Small intestine (tissue), 7 donors: Measurements from ENCODE around the gene MSRB3. TPM values are rescaled to one million over a fixed set of nuclear protein-coding genes. Genes with fewer than 3 reads are reported as not detected.
A peak's percentile ranks its signal among the peaks of the same experiment; 100 is the strongest.

Source experiments
- DNase-seq, 2 donors: peaks; one replicate each; pipeline versions ENCODE4 v3.0.0 to v3.0.0-alpha.2; 2013
- FAIRE-seq: peaks from 2 replicates; lab custom pipeline; 2012; peaks lifted over from hg19 to GRCh38; lab: Jason Lieb, UNC
- H3K27ac ChIP-seq, 3 donors: one replicate each; pipeline ENCODE4 v1.5.1; 2013; ENCODE audit warnings: low read length in 2 of 3, mild to moderate bottlenecking in 2 of 3, control low read depth in 1 of 3, inconsistent platforms in 1 of 3, low read depth in 1 of 3, moderate library complexity in 1 of 3
- H3K27me3 ChIP-seq, 3 donors: one replicate each; pipeline ENCODE4 v1.6.1; 2013; ENCODE audit warnings: low read length in 3 of 3, inconsistent platforms in 1 of 3; ENCODE audit not compliant: control insufficient read depth in 3 of 3, insufficient read depth in 3 of 3
- H3K36me3 ChIP-seq, 3 donors: one replicate each; pipeline ENCODE4 v1.6.1; 2013; ENCODE audit warnings: low read length in 3 of 3, inconsistent platforms in 1 of 3, low read depth in 1 of 3, mild to moderate bottlenecking in 1 of 3, moderate library complexity in 1 of 3; ENCODE audit not compliant: control insufficient read depth in 3 of 3, insufficient read depth in 2 of 3
- H3K4me1 ChIP-seq, 3 donors: one replicate each; pipeline ENCODE4 v1.6.1; 2013; ENCODE audit warnings: low read length in 2 of 3, inconsistent platforms in 1 of 3, low read depth in 1 of 3, mild to moderate bottlenecking in 1 of 3, moderate library complexity in 1 of 3; ENCODE audit not compliant: control insufficient read depth in 3 of 3, insufficient read depth in 2 of 3
- H3K4me3 ChIP-seq, 3 donors: one replicate each; pipeline ENCODE4 v1.5.1; 2013; ENCODE audit warnings: low read length in 3 of 3, control low read depth in 1 of 3, inconsistent platforms in 1 of 3, low read depth in 1 of 3, mild to moderate bottlenecking in 1 of 3, moderate library complexity in 1 of 3
- H3K9me3 ChIP-seq, 2 donors: one replicate each; pipeline ENCODE4 v1.6.1; 2013; ENCODE audit warnings: low read depth in 1 of 2, low read length in 1 of 2; ENCODE audit not compliant: control insufficient read depth in 2 of 2, insufficient read depth in 1 of 2
- WGBS, 3 donors: extraction: QIAGEN DNeasy Blood & Tissue Kit; methylation state at CpG; one replicate each; pipeline ENCODE4 v1.1.7; 2013; 5-methylcytosine and 5-hydroxymethylcytosine counted together
- polyA plus RNA-seq, 4 donors: library from polyadenylated mRNA; stranded (reverse) in 3 of 4; unstranded in 1 of 4; fragments of 200-250 nt in 3 of 4; fragments of 120-200 nt in 1 of 4; gene quantifications; one replicate each; pipeline versions ENCODE4 v1.2.1 to v1.2.3, GENCODE V29; 2013
- donor health status: healthy with polysubstance abuse.
- donor health status: control.
- donor health status: control.
- donor health status: Bipolar disorder and iron deficiency.
- donor health status: healthy.

The MSRB3 gene
- polyA plus RNA-seq, 4 donors: 0.89 to 12.7 (median 4.3) TPM

DNA sequence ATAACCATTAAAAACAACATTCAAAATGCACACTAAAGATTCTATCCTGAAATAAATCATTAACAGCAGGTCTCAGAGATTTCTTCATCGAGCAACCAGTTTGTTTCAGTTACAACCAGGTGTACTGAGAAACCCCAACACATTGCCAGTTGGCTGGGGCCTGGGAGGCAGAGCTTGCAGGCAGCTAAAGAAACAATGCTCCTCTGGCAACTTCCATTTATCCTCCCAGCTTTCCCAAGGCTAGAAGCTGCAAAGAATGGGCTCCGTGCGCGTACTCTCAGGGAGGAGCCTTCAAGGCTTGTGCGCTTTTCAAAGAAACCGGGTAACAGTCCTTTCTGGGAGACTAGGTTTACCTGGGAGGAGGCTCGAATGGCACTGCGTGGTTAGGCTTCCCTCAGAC, 181.6 kb downstream of the MSRB3 start:
- H3K27me3 ChIP-seq: no peaks in the 10 kb centered on the region
- H3K36me3 ChIP-seq: no peaks in the 10 kb centered on the region
- no peak overlapping the region for H3K4me3 ChIP-seq
- peaks cover 0 to 37% (median 4%) of the 10 kb centered on the region in 3 donors for H3K4me1 ChIP-seq
- DNase-seq (peak; percentile 37 to 69), FAIRE-seq (no peak)
- H3K27ac ChIP-seq: peak overlapping the region in 1 of 3 donors; percentile 30
- WGBS, 3 donors: 17 to 72% (median 38%) methylated on average over 8 of the region's 8 CpGs
- no peaks in the 10 kb centered on the region for H3K9me3 ChIP-seq

DNA sequence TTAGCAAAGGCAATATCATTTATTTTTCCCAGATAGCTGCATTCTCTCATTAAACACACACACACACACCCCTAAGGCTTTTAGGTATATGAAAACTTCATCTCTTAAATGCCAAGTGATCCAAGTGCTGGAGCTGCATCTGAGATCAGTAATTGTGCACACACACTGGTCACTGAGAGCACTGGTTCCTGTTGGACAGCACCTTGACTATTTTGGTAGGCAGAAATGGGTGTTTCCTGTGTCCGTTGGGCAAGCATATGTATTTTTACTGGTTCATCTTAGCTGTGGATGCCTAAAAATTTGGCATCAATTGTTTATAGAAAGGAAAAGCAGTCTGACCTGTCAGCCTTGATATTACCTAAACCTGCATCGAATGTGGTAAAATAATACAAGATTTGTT, 182.5 kb downstream of the MSRB3 start:
- FAIRE-seq (no peak), DNase-seq (no peak)
- 78 to 85% (median 83%) methylated on average over 2 of the region's 2 CpGs for WGBS, 3 donors
- Histone ChIP-seq H3K4me3 (no peak overlapping the region), H3K9me3 (no peaks in the 10 kb centered on the region), H3K36me3 (no peaks in the 10 kb centered on the region), H3K4me1 (peaks cover 0 to 38% (median 4%) of the 10 kb centered on the region in 3 donors), H3K27ac (no peak overlapping the region), H3K27me3 (no peaks in the 10 kb centered on the region)

DNA sequence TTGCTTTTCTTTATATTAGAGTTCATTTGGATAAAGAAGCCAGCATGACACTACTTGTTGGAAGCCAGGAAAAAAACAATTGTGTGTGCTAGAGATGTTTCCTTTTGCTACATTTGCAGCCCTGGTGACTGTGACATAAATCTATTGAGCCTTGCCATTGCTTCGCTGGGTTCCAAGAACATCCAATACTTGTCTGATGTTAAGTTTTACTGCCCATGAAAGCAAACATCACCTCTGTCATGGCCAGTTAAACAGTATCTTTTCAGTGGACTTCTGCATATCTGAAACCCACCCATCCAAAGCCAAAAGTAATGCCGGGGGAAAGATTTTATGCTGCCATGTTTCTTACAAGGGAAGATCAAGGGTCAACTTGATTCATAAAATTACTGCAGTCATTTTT, 184.0 kb downstream of the MSRB3 start:
- Histone ChIP-seq H3K4me3 (no peak overlapping the region), H3K4me1 (peaks cover 0 to 43% (median 4%) of the 10 kb centered on the region in 3 donors), H3K27ac (no peak overlapping the region), H3K27me3 (no peaks in the 10 kb centered on the region), H3K9me3 (no peaks in the 10 kb centered on the region), H3K36me3 (no peaks in the 10 kb centered on the region)
- FAIRE-seq (no peak), DNase-seq (no peak)
- WGBS, 3 donors: 71 to 93% (median 75%) methylated on average over 2 of the region's 2 CpGs

DNA sequence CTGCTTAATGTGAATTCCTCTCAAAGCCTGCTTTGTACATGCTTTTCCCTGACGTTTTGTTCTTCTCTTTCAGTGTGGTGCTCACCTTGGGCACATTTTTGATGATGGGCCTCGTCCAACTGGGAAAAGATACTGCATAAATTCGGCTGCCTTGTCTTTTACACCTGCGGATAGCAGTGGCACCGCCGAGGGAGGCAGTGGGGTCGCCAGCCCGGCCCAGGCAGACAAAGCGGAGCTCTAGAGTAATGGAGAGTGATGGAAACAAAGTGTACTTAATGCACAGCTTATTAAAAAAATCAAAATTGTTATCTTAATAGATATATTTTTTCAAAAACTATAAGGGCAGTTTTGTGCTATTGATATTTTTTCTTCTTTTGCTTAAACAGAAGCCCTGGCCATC, 184.6 kb downstream of the MSRB3 start:
- H3K27ac ChIP-seq: no peak overlapping the region
- H3K4me3 ChIP-seq: no peak overlapping the region
- WGBS, 3 donors: 84 to 88% (median 86%) methylated on average over 9 of the region's 9 CpGs
- no peaks in the 10 kb centered on the region for H3K27me3 ChIP-seq
- no peaks in the 10 kb centered on the region for H3K9me3 ChIP-seq
- DNase-seq: no peak
- H3K36me3 ChIP-seq: no peaks in the 10 kb centered on the region
- H3K4me1 ChIP-seq: peaks cover 0 to 43% (median 4%) of the 10 kb centered on the region in 3 donors
- FAIRE-seq: no peak

DNA sequence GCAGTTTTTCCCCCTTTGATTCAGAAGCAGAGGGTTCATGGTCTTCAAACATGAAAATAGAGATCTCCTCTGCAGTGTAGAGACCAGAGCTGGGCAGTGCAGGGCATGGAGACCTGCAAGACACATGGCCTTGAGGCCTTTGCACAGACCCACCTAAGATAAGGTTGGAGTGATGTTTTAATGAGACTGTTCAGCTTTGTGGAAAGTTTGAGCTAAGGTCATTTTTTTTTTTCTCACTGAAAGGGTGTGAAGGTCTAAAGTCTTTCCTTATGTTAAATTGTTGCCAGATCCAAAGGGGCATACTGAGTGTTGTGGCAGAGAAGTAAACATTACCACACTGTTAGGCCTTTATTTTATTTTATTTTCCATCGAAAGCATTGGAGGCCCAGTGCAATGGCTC, 185.1 kb downstream of the MSRB3 start:
- FAIRE-seq (no peak), DNase-seq (peak; percentile 71 to 75)
- WGBS, 3 donors: 20 to 65% (median 50%) methylated on average over 1 of the region's 1 CpG
- Histone ChIP-seq H3K27me3 (no peaks in the 10 kb centered on the region), H3K9me3 (no peaks in the 10 kb centered on the region), H3K27ac (peak overlapping the region in 1 of 3 donors; percentile 52), H3K36me3 (no peaks in the 10 kb centered on the region), H3K4me1 (peaks cover 0 to 43% (median 4%) of the 10 kb centered on the region in 3 donors), H3K4me3 (no peak overlapping the region)

DNA sequence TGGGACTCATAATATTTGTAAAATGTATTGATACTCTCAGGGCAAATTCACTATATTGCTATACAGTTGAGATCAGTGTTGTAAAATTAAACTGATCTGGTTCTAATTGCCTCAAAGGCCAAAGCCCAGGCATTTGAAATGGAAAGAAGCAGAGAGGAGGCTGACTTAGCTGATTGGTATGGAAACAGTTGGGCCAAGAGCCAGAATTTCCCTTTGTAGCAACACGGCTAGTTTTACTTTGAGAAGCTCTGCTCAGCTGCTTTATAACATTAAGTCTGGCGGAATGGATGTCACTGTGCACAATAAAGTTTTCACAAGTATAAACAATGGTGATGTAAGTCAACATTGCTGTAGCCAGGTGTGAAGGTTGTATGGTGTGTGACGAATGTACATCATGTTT, 186.4 kb downstream of the MSRB3 start:
- Histone ChIP-seq H3K4me3 (no peak overlapping the region), H3K4me1 (peaks cover 0 to 37% (median 4%) of the 10 kb centered on the region in 3 donors), H3K36me3 (no peaks in the 10 kb centered on the region), H3K27me3 (no peaks in the 10 kb centered on the region), H3K9me3 (no peaks in the 10 kb centered on the region), H3K27ac (no peak overlapping the region)
- WGBS, 3 donors: 35 to 51% (median 43%) methylated on average over 3 of the region's 3 CpGs
- no peak for FAIRE-seq
- DNase-seq: peak; percentile 38 to 51

DNA sequence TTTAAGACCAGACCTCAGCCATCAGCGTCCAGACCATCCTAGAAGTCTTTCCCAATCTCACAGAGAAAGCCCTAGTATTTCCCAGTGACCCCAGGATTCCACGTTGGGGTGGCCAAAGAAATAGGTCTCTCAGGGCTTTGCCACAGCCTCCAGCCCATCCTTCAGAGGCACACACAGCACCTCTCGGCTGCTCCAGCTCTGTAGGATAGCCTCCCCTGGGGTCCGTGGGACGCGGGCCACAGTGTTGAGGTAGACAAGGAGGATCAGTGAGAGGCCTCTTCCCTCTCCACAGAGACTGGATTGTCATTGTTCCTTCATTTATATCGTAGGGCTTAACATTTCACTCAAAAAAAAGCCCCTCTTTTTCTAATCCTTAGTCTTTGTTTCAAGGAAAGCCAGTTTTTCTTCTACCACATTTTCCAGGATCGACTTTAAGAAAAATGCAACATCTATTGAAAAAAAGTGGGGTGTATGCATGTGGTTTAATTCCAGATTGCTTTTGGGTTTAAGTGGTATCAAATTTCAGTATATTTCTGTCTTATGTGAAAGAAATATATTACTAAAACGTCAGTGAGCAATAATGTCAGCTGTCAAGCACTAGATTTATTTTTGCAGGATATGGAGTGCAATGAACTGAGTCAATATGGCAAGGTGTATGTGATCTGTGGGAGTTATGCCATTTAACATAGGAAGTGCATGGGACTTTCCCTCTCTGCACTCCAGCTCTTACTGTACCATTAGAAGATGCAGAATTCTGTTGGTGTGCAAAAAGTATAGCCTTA, 187.5 kb downstream of the MSRB3 start:
- DNase-seq (no peak), FAIRE-seq (no peak)
- no peak overlapping the region for H3K4me3 ChIP-seq
- H3K27ac ChIP-seq: no peak overlapping the region
- H3K9me3 ChIP-seq: no peaks in the 10 kb centered on the region
- no peaks in the 10 kb centered on the region for H3K27me3 ChIP-seq
- H3K4me1 ChIP-seq: peaks cover 0 to 32% (median 4%) of the 10 kb centered on the region in 3 donors
- WGBS, 3 donors: 78 to 86% (median 82%) methylated on average over 9 of the region's 9 CpGs
- no peaks in the 10 kb centered on the region for H3K36me3 ChIP-seq

DNA sequence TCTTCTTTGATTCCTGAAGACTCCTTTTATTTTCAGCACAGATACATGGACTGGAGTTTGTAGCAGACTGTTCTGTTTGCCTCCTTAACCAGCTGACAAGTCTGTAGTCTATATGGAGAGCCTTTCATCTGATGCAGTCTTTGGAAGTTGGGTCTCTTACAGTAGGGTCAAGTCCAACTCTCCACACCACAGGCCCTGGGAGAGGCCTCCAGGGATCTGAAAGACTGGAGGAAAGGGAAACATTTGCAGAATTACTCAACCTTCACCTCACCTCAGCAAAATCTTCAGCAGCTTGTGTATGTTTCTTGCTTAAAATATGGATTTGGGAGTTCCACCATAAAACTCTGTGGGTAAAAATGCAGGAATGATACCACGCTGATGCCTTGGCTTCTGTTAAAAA, 188.4 kb downstream of the MSRB3 start:
- 76 to 86% (median 78%) methylated on average over 1 of the region's 1 CpG for WGBS, 3 donors
- Histone ChIP-seq H3K9me3 (no peaks in the 10 kb centered on the region), H3K4me1 (peaks cover 0 to 32% (median 4%) of the 10 kb centered on the region in 3 donors), H3K27me3 (no peaks in the 10 kb centered on the region), H3K27ac (no peak overlapping the region), H3K4me3 (no peak overlapping the region), H3K36me3 (no peaks in the 10 kb centered on the region)
- DNase-seq (peak in 1 of 2 donors; percentile 10), FAIRE-seq (no peak)
